ENCODE measurements around the gene DIPK2A.

Gene DIPK2A, protein sequence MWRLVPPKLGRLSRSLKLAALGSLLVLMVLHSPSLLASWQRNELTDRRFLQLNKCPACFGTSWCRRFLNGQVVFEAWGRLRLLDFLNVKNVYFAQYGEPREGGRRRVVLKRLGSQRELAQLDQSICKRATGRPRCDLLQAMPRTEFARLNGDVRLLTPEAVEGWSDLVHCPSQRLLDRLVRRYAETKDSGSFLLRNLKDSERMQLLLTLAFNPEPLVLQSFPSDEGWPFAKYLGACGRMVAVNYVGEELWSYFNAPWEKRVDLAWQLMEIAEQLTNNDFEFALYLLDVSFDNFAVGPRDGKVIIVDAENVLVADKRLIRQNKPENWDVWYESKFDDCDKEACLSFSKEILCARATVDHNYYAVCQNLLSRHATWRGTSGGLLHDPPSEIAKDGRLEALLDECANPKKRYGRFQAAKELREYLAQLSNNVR

GRCh38 chr3:143971359-143972154 is at the start of gene DIPK2A:
Gene DIPK2A, plus strand, starts transcription at chr3:143971823. Its CDS starts 510 bp downstream, at chr3:143972333.
- DNase-seq, result peak; percentile 100

- DNase-seq, result no peak
These were observed 46.9 kb upstream of the DIPK2A start for GRCh38 chr3:143924522-143925285.

DNA sequence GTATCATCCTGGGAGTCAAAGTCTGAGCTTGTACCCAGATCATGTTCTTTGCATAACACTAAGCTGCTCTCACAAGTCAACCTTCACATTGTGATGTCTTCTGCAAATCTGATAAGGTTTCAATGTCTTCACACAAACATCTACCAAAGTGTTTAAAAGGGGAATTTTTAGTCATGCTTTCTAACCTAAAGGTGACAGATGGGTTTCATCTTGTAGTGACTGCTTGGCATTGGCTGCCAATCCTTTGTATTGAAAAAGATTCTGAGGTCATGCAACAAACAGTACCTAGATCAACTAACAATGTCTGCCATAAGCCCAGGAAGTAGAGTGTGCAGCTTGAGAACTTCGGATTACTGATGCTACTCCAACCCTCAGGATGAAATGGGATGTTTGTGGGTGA is 43.6 kb upstream of the DIPK2A start:
- DNase-seq, result no peak

GRCh38 chr3:143928541-143929255 is 42.9 kb upstream of the DIPK2A start:
- DNase-seq, result no peak

DNA sequence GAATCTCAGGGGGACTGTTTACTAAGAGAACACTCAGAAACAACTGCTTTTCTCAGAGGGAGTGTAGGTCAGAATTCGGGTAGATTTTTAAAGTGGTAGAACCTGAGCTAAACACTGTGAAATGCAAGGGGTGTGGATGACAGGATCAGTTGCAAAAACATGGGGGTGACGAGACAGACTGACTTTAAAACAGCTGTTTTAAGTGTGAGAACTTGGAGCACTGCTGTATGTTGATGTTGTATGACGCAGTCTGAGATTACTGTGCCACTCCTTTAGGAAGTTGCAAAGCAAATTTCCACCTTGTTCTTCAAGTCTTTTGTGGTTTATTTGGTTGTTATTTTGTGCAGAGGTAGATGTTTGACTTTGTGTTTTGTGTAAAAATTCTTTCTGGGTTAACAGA is 36.8 kb upstream of the DIPK2A start:
- DNase-seq, result no peak

GRCh38 chr3:143935678-143936077 is 35.9 kb upstream of the DIPK2A start:
- no peak for DNase-seq

- DNase-seq, result no peak
These were observed 20.8 kb upstream of the DIPK2A start for GRCh38 chr3:143950810-143951209.

GRCh38 chr3:143951351-143951971 is 20.2 kb upstream of the DIPK2A start:
- DNase-seq, result peak; percentile 53

DNA sequence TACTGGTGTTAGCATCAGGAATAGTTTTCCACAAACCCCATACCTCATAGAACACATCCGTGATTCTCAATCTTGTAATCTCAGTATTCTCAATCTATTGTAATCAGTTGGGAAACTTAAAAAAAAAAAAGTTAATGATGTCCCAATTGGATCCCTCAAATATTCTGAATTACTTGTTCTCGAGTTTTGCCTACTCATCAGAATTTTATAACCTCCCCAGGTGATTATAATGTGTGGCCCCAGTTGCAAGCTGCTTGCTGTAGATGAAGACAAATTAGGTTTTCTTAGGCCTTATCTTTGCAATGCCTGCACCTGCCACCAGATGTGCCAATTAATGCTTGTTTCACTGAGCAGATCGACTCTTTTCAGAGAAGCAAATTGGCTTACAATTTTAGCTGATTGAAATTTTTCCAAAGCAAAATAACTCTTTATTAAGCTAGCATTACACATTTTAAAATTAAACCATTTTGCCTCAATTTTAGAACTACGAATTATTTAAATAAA is 19.0 kb upstream of the DIPK2A start:
- no peak for DNase-seq

GRCh38 chr3:143955113-143955512 is 16.5 kb upstream of the DIPK2A start:
- no peak for DNase-seq

GRCh38 chr3:143956838-143957237 is 14.8 kb upstream of the DIPK2A start:
- DNase-seq, result no peak

- no peak for DNase-seq
These were observed 14.2 kb upstream of the DIPK2A start for GRCh38 chr3:143957453-143957852.

GRCh38 chr3:143958966-143959365 is 12.7 kb upstream of the DIPK2A start:
- DNase-seq, result no peak

DNA sequence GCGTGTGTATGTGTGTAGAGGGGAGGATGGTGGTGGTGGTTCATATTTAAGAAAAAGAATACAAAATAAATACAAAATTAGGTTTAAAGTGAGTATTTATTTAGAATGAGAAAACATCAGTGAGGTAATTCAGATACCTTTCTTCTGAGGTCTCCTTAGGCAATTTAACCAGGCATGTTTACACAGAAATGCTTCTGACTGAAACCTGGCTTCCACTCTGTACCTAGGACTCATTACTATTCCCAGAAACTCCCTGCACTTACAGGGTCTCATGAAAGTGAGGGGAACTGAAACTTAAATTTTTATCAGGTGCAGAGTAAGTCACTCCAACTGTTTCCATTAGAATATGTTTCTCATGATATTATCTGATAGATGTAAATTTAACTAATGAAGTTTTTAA is 10.3 kb upstream of the DIPK2A start:
- DNase-seq, result no peak

GRCh38 chr3:143963946-143964345 is 7.7 kb upstream of the DIPK2A start:
- no peak for DNase-seq

DNA sequence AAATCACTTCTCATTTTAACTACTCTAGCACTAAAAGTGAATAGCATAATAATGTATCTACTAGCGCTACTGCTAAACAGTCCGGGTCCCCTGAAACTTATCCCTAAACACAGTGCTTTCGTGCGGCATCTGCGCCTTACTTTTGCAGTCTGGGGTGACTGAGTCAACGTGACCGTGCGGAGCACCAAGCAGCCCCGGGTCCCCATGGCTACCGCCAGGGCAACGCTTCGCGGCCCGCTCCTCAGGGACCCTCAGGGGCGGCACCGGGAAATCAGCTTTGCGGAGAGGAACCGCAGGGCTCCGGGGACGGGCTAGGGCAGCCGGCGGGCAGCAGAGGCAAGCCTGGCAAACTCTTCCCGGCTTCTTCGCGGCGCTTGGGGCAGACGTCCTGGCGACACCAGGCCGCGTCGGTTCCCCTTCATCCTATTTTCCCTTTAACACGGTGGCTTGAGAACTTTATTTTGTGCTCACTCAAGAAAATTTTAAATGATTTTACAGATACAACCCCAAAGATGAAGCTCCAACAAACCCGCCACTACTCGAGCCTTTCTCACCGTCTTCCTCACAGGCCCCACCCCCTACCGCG is 757 bp upstream of the DIPK2A start:
- peak; percentile 92 for DNase-seq

DNA sequence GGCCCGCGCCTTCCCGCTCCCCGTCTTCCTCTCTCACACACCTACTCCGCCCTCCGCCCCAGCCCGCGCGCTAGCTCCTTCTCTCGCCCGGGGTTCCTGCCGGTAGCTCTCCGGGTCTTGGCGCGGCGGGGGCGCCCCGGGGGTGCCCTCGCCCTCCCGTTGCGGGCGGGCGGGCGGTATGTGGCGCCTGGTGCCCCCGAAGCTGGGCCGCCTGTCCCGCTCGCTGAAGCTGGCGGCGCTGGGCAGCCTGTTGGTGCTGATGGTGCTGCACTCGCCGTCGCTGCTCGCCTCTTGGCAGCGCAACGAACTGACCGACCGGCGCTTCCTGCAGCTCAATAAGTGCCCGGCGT is 507 bp downstream of the DIPK2A start:
- DNase-seq, result no peak

GRCh38 chr3:143972505-143973258 is 1.1 kb downstream of the DIPK2A start:
- DNase-seq, result peak; percentile 97

GRCh38 chr3:143973259-143974021 is 1.8 kb downstream of the DIPK2A start:
- DNase-seq, result peak; percentile 66
